CD4-positive, alpha-beta memory T cell (primary cell): Measurements from ENCODE around the gene NISCH. TPM values are rescaled to one million over a fixed set of nuclear protein-coding genes. Genes with fewer than 3 reads are reported as not detected.

ENCODE experiments used
- CTCF ChIA-PET: fragments of 350-600 bp; sonication (Branson Sonifier 250); formaldehyde crosslinking; loops from one replicate; lab custom pipeline; 2021; ENCODE audit warnings: inconsistent platforms; ENCODE audit not compliant: partially characterized antibody; lab: Charles Lee
- POLR2A ChIA-PET: fragments of 350-600 bp; sonication (Branson Sonifier 250); formaldehyde crosslinking; loops from one replicate; lab custom pipeline; 2021; ENCODE audit not compliant: partially characterized antibody; lab: Charles Lee
- DNase-seq, 5 donors: peaks; one replicate each; pipeline versions ENCODE4 v3.0.0 to v3.0.0-alpha.2; 2020 to 2022; ENCODE audit warnings: mixed read lengths in 1 of 5
- H3K27ac ChIP-seq: one replicate; pipeline ENCODE4 v1.7.0; 2013; ENCODE audit warnings: low read depth, low read length
- H3K27me3 ChIP-seq: 2 replicates; pipeline ENCODE4 v1.7.0; 2013; ENCODE audit warnings: mild to moderate bottlenecking, low read length, moderate library complexity; ENCODE audit not compliant: insufficient read depth
- H3K36me3 ChIP-seq: 2 replicates; pipeline ENCODE4 v1.7.0; 2013; ENCODE audit warnings: mild to moderate bottlenecking, low read length, moderate library complexity; ENCODE audit not compliant: insufficient read depth
- H3K4me1 ChIP-seq: 2 replicates; pipeline ENCODE4 v1.7.0; 2013; ENCODE audit warnings: mild to moderate bottlenecking, low read length, moderate library complexity; ENCODE audit not compliant: insufficient read depth
- H3K4me3 ChIP-seq, 2 donors: one replicate each; pipeline ENCODE4 v1.7.0; 2013; ENCODE audit warnings: low read length in 2 of 2, mild to moderate bottlenecking in 1 of 2
- H3K9me3 ChIP-seq, 2 donors: one replicate each; pipeline ENCODE4 v1.7.0; 2013; ENCODE audit warnings: low read length in 2 of 2, control low read depth in 1 of 2; ENCODE audit not compliant: control insufficient read depth in 1 of 2
- H3K27ac Mint-ChIP-seq, 7 donors: one replicate each; pipeline ENCODE4 v1.8.0; 2020 to 2021; ENCODE audit warnings: mixed read lengths in 7 of 7, mild to moderate bottlenecking in 6 of 7, inconsistent platforms in 3 of 7, moderate library complexity in 3 of 7
- H3K27me3 Mint-ChIP-seq, 2 donors: one replicate each; pipeline ENCODE4 v1.8.0; 2020 to 2021; ENCODE audit warnings: mixed read lengths in 2 of 2
- H3K36me3 Mint-ChIP-seq, 2 donors: one replicate each; pipeline ENCODE4 v1.8.0; 2020 to 2021; ENCODE audit warnings: mixed read lengths in 2 of 2, inconsistent platforms in 1 of 2, mild to moderate bottlenecking in 1 of 2
- H3K4me1 Mint-ChIP-seq, 4 donors: one replicate each; pipeline ENCODE4 v1.8.0; 2020 to 2021; ENCODE audit warnings: mixed read lengths in 4 of 4, mild to moderate bottlenecking in 1 of 4
- H3K4me3 Mint-ChIP-seq, 8 donors: one replicate each; pipeline ENCODE4 v1.8.0; 2020 to 2021; ENCODE audit warnings: mixed read lengths in 8 of 8, mild to moderate bottlenecking in 7 of 8, moderate library complexity in 6 of 8, inconsistent platforms in 3 of 8
- H3K9me3 Mint-ChIP-seq, 8 donors: one replicate each; pipeline ENCODE4 v1.8.0; 2020 to 2021; ENCODE audit warnings: mixed read lengths in 8 of 8, mild to moderate bottlenecking in 5 of 8, inconsistent platforms in 3 of 8, moderate library complexity in 1 of 8
- intact Hi-C: fragments of 100-400 bp; cut with micrococcal nuclease; formaldehyde crosslinking; loops from one replicate; pipeline ENCODE4 v1.15.1; 2023
- polyA plus RNA-seq, 2 donors: library from polyadenylated mRNA; unstranded; fragments of 300-500 nt; fragmentation: Illumina TruSeq; gene quantifications; one replicate each; pipeline ENCODE4 v1.2.3, GENCODE V29; 2021
- total RNA-seq, 2 experiments: library from RNA; stranded (reverse); gene quantifications; one replicate each; pipeline ENCODE4 v1.2.3, GENCODE V29; 2021

NISCH gene
- total and polyA plus RNA-seq, 4 experiments from 2014 or later: 10.2 to 205 (median 107) TPM

GRCh38 chr3:52454250-52454937 lies 1.0 kb upstream of the NISCH start:
- H3K27ac Mint-ChIP-seq: peak overlapping the region; percentile 97 to 99 (median 99)

GRCh38 chr3:52454938-52455282 lies 494 bp upstream of the NISCH start:
- CTCF ChIA-PET: interaction anchor here (0.6 to 3.8 kb wide), 4 partner anchors 10 to 43 kb away, joined by 3 to 14 read pairs (median 4); partner anchors contain the start of gene SEMA3G
- no peak for DNase-seq
- Histone ChIP-seq H3K27ac (peak overlapping the region; percentile 93), H3K27me3 (no peaks in the 10 kb centered on the region), H3K9me3 (no peaks in the 10 kb centered on the region), H3K4me1 (peaks cover 36% of the 10 kb centered on the region), H3K36me3 (peaks cover 15% of the 10 kb centered on the region), H3K4me3 (peak overlapping the region; percentile 91 to 97)
- H3K27ac Mint-ChIP-seq: peak overlapping the region; percentile 97 to 99 (median 99)
- POLR2A ChIA-PET: interaction anchor here (0.6 to 3.5 kb wide), 2 partner anchors 9 to 43 kb away, joined by 4 to 13 read pairs; partner anchors contain the start of gene SEMA3G
- peak overlapping the region; percentile 91 to 97 (median 94) for H3K4me3 Mint-ChIP-seq
- H3K9me3 Mint-ChIP-seq: no peaks in the 10 kb centered on the region
- intact Hi-C loops: loop anchor here (1.0 to 10.0 kb wide), 2 partner anchors 77 to 230 kb away; partner anchors contain the start of genes GNL3 and PBRM1
- H3K36me3 Mint-ChIP-seq: peaks cover 6 to 38% of the 10 kb centered on the region in 2 donors
- H3K4me1 Mint-ChIP-seq: peaks cover 25 to 60% (median 35%) of the 10 kb centered on the region in 4 donors
- no peaks in the 10 kb centered on the region for H3K27me3 Mint-ChIP-seq

More at GRCh38 chr3:52454250-52454937, 1.0 kb upstream of the NISCH start:
- H3K36me3 Mint-ChIP-seq: peaks cover 6 to 35% of the 10 kb centered on the region in 2 donors
- H3K27me3 Mint-ChIP-seq: no peaks in the 10 kb centered on the region
- Histone ChIP-seq H3K27me3 (no peaks in the 10 kb centered on the region), H3K27ac (peak overlapping the region; percentile 93), H3K4me3 (peak overlapping the region; percentile 91 to 97), H3K36me3 (peaks cover 15% of the 10 kb centered on the region), H3K9me3 (no peaks in the 10 kb centered on the region), H3K4me1 (peaks cover 36% of the 10 kb centered on the region)
- peak in 1 of 5 donors; percentile 6 for DNase-seq
- no peaks in the 10 kb centered on the region for H3K9me3 Mint-ChIP-seq
- intact Hi-C loops: loop anchor here (10.0 kb wide), 1 partner anchor 230 kb away; the partner anchor contains the start of genes GNL3 and PBRM1
- peak overlapping the region; percentile 91 to 97 (median 94) for H3K4me3 Mint-ChIP-seq
- H3K4me1 Mint-ChIP-seq: peaks cover 23 to 60% (median 35%) of the 10 kb centered on the region in 4 donors
- ChIA-PET CTCF (interaction anchor here (0.6 to 3.8 kb wide), 5 partner anchors 8 to 42 kb away, joined by 3 to 14 read pairs (median 3); partner anchors contain the start of gene SEMA3G), POLR2A (interaction anchor here (3.5 kb wide), 1 partner anchor 8 kb away, joined by 13 read pairs; the partner anchor contains the start of gene SEMA3G)

- peaks cover 25 to 60% (median 35%) of the 10 kb centered on the region in 4 donors for H3K4me1 Mint-ChIP-seq
- Histone ChIP-seq H3K27ac (peak overlapping the region; percentile 93), H3K4me3 (peak overlapping the region; percentile 68 to 91), H3K36me3 (peaks cover 27% of the 10 kb centered on the region), H3K27me3 (no peaks in the 10 kb centered on the region), H3K4me1 (peaks cover 36% of the 10 kb centered on the region), H3K9me3 (no peaks in the 10 kb centered on the region)
- ChIA-PET CTCF (interaction anchor here (2.3 to 3.2 kb wide), 3 partner anchors 8 to 44 kb away, joined by 11 to 14 read pairs (median 11); no protein-coding TSS in a partner anchor), POLR2A (interaction anchor here (0.9 to 3.5 kb wide), 4 partner anchors 10 to 80 kb away, joined by 3 to 13 read pairs (median 4); partner anchors contain the start of genes SEMA3G and UQCC5)
- H3K27me3 Mint-ChIP-seq: no peaks in the 10 kb centered on the region
- no peaks in the 10 kb centered on the region for H3K9me3 Mint-ChIP-seq
- DNase-seq: no peak
- H3K36me3 Mint-ChIP-seq: peaks cover 10 to 48% of the 10 kb centered on the region in 2 donors
- intact Hi-C loops: loop anchor here (2.0 to 10.0 kb wide), 2 partner anchors 81 to 229 kb away; partner anchors contain the start of genes GNL3, PBRM1 and UQCC5
- peak overlapping the region; percentile 94 to 99 (median 98) for H3K27ac Mint-ChIP-seq
- peak overlapping the region; percentile 91 to 97 (median 94) for H3K4me3 Mint-ChIP-seq
Observed at GRCh38 chr3:52456169-52456799, 880 bp downstream of the NISCH start.

GRCh38 chr3:52456800-52457183 lies 1.4 kb downstream of the NISCH start:
- peak overlapping the region; percentile 28 to 99 (median 90) for H3K27ac Mint-ChIP-seq
- intact Hi-C loops: loop anchor here (2.0 to 10.0 kb wide), 2 partner anchors 80 to 228 kb away; partner anchors contain the start of genes GNL3, PBRM1 and UQCC5

GRCh38 chr3:52458031-52458760 lies 2.8 kb downstream of the NISCH start:
- CTCF ChIA-PET: interaction anchor here (2.3 to 3.2 kb wide), 3 partner anchors 10 to 46 kb away, joined by 11 to 14 read pairs (median 11); no protein-coding TSS in a partner anchor
- POLR2A ChIA-PET: interaction anchor here (0.9 to 1.7 kb wide), 2 partner anchors 10 to 11 kb away, joined by 3 to 4 read pairs; no protein-coding TSS in a partner anchor
- DNase-seq: no peak
- Histone ChIP-seq H3K36me3 (peaks cover 31% of the 10 kb centered on the region), H3K27ac (no peak overlapping the region), H3K4me1 (peaks cover 36% of the 10 kb centered on the region), H3K9me3 (no peaks in the 10 kb centered on the region), H3K4me3 (no peak overlapping the region), H3K27me3 (no peaks in the 10 kb centered on the region)
- peaks cover 30 to 58% (median 39%) of the 10 kb centered on the region in 4 donors for H3K4me1 Mint-ChIP-seq
- no peaks in the 10 kb centered on the region for H3K9me3 Mint-ChIP-seq
- H3K36me3 Mint-ChIP-seq: peaks cover 14 to 59% of the 10 kb centered on the region in 2 donors
- H3K27ac Mint-ChIP-seq: peak overlapping the region in 3 of 7 donors; percentile 69 to 99 (median 90)
- intact Hi-C loops: loop anchor here (10.0 kb wide), 1 partner anchor 227 kb away; the partner anchor contains the start of genes GNL3 and PBRM1
- H3K27me3 Mint-ChIP-seq: no peaks in the 10 kb centered on the region
- H3K4me3 Mint-ChIP-seq: peak overlapping the region in 4 of 8 donors; percentile 9 to 37 (median 28)

More at GRCh38 chr3:52456800-52457183, 1.4 kb downstream of the NISCH start:
- peaks cover 36% of the 10 kb centered on the region for H3K4me1 ChIP-seq
- H3K27me3 ChIP-seq: no peaks in the 10 kb centered on the region
- H3K36me3 Mint-ChIP-seq: peaks cover 10 to 49% of the 10 kb centered on the region in 2 donors
- H3K9me3 Mint-ChIP-seq: no peaks in the 10 kb centered on the region
- no peaks in the 10 kb centered on the region for H3K9me3 ChIP-seq
- peak overlapping the region; percentile 68 to 91 for H3K4me3 ChIP-seq
- H3K4me3 Mint-ChIP-seq: peak overlapping the region; percentile 91 to 97 (median 94)
- peaks cover 28% of the 10 kb centered on the region for H3K36me3 ChIP-seq
- peaks cover 23 to 55% (median 35%) of the 10 kb centered on the region in 4 donors for H3K4me1 Mint-ChIP-seq
- POLR2A ChIA-PET: interaction anchor here (0.9 to 3.5 kb wide), 5 partner anchors 11 to 79 kb away, joined by 3 to 13 read pairs (median 4); partner anchors contain the start of genes SEMA3G and UQCC5
- peak overlapping the region; percentile 93 for H3K27ac ChIP-seq
- no peak for DNase-seq
- CTCF ChIA-PET: interaction anchor here (0.6 to 3.2 kb wide), 4 partner anchors 9 to 218 kb away, joined by 3 to 14 read pairs (median 11); no protein-coding TSS in a partner anchor
- H3K27me3 Mint-ChIP-seq: no peaks in the 10 kb centered on the region
